Glutamatergic neuron (in vitro differentiated cells): Measurements from ENCODE around the gene SEC22C. TPM values are rescaled to one million over a fixed set of nuclear protein-coding genes. Genes with fewer than 3 reads are reported as not detected.

Experiments
- DNase-seq: peaks from one replicate; pipeline ENCODE4 v3.0.0; 2022
- H3K27ac Mint-ChIP-seq: one replicate; pipeline ENCODE4 v1.8.0; 2020; ENCODE audit warnings: mild to moderate bottlenecking, mixed read lengths, inconsistent platforms; ENCODE audit not compliant: unreplicated experiment
- H3K27me3 Mint-ChIP-seq: one replicate; pipeline ENCODE4 v1.8.0; 2020; ENCODE audit warnings: mild to moderate bottlenecking, moderate library complexity, mixed read lengths, inconsistent platforms; ENCODE audit not compliant: unreplicated experiment
- H3K36me3 Mint-ChIP-seq: one replicate; pipeline ENCODE4 v1.8.0; 2020; ENCODE audit warnings: mild to moderate bottlenecking, mixed read lengths, inconsistent platforms; ENCODE audit not compliant: unreplicated experiment
- H3K4me1 Mint-ChIP-seq: one replicate; pipeline ENCODE4 v1.8.0; 2020; ENCODE audit warnings: mild to moderate bottlenecking, low read depth, mixed read lengths, inconsistent platforms; ENCODE audit not compliant: unreplicated experiment
- H3K4me3 Mint-ChIP-seq: one replicate; pipeline ENCODE4 v1.8.0; 2020; ENCODE audit warnings: mild to moderate bottlenecking, mixed read lengths, inconsistent platforms; ENCODE audit not compliant: unreplicated experiment
- H3K9me3 Mint-ChIP-seq: one replicate; pipeline ENCODE4 v1.8.0; 2020; ENCODE audit warnings: mild to moderate bottlenecking, moderate library complexity, mixed read lengths, inconsistent platforms; ENCODE audit not compliant: unreplicated experiment
- CTCF ChIP-seq: fragments of 200-600 bp; sonication (generic); IDR thresholded peaks from one replicate; pipeline ENCODE4 v1.5.0; 2021; ENCODE audit not compliant: partially characterized antibody, unreplicated experiment
- total RNA-seq: library from RNA; stranded (reverse); fragmentation: NEBNext Ultra II Directional; extraction: Animal tissue kit (Norgen Biotek cat#: 25700); gene quantifications from one replicate; pipeline ENCODE4 v1.2.1, GENCODE V29; 2021; ENCODE audit not compliant: unreplicated experiment

Gene SEC22C
- total RNA-seq, 1 donor from 2014 or later, result 36.9 TPM

DNA sequence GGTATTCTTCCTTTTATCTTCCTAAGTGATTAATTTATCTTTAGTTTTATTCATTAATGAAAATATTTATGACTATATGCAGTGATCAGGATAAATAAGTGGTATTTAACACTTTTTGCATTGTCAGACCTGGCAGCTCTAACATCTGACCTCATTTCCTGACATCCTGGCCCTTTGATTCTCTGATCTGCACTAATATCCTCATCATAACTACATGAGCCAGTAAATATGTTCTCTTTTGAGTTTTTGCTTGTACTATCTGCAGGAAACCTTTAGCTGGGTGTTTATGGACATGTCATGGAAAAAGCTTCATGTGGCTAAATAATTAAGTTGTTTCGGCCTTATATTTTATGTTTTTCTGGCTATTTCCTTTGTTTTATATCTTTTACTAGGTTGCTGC is 29.2 kb upstream of the SEC22C start:
- H3K36me3 Mint-ChIP-seq, result no peaks in the 10 kb centered on the region
- no peak for TF ChIP-seq CTCF
- H3K4me1 Mint-ChIP-seq, result peaks cover 5% of the 10 kb centered on the region
- no peaks in the 10 kb centered on the region for H3K9me3 Mint-ChIP-seq
- no peak overlapping the region for H3K4me3 Mint-ChIP-seq
- no peak for DNase-seq
- H3K27ac Mint-ChIP-seq, result no peak overlapping the region
- H3K27me3 Mint-ChIP-seq, result no peaks in the 10 kb centered on the region

DNA sequence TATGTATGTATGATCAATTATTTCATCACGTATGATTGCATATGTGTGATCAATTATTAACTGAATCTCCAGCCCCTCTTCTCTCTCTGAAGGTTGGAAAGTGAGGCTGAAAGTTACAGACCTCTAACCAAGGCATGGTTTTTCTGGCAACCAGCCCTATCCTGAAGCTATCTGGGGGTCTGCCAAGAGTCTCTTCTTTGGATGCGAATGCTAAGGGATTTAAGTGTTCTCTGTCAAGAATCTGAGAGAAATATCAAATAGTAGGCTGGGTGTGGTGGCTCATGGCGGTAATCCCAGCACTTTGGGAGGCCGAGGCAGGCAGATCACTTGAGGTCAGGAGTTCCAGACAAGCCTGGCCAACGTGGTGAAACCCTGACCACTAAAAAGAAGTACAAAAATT is 26.8 kb upstream of the SEC22C start:
- Mint-ChIP-seq H3K36me3 (peaks cover 5% of the 10 kb centered on the region), H3K4me3 (no peak overlapping the region), H3K27ac (no peak overlapping the region), H3K27me3 (no peaks in the 10 kb centered on the region), H3K9me3 (no peaks in the 10 kb centered on the region), H3K4me1 (peaks cover 12% of the 10 kb centered on the region)
- DNase-seq, result no peak
- no peak for TF ChIP-seq CTCF

- Mint-ChIP-seq H3K9me3 (peaks cover 4% of the 10 kb centered on the region), H3K36me3 (peaks cover 9% of the 10 kb centered on the region), H3K4me1 (peaks cover 13% of the 10 kb centered on the region), H3K27ac (no peak overlapping the region), H3K4me3 (no peak overlapping the region), H3K27me3 (peaks cover 3% of the 10 kb centered on the region)
- DNase-seq, result no peak
- no peak for TF ChIP-seq CTCF
Measured at GRCh38 chr3:42605546-42606173, 23.9 kb upstream of the SEC22C start.

DNA sequence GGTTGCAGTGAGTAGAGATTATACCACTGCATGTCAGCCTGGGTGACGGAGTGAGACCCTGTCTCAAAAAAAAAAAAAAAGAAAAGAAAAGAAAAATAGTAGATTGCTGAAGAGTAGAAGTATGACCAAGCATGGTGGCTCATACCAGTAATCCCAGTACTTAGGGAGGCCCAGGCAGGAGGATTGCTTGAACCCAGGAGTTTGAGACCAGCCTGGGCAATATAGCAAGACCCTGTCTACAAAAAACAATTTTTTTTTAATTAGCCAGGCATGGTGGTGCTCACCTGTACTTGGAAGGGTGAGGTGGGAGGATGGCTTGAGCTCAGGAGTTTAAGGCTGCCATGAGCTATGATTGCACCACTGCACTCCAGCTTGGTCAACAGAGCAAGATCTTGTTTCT is 21.2 kb upstream of the SEC22C start:
- DNase-seq, result no peak
- H3K27ac Mint-ChIP-seq, result no peak overlapping the region
- H3K9me3 Mint-ChIP-seq, result peaks cover 9% of the 10 kb centered on the region
- TF ChIP-seq CTCF, result no peak
- peaks cover 9% of the 10 kb centered on the region for H3K36me3 Mint-ChIP-seq
- H3K4me3 Mint-ChIP-seq, result no peak overlapping the region
- peaks cover 5% of the 10 kb centered on the region for H3K27me3 Mint-ChIP-seq
- H3K4me1 Mint-ChIP-seq, result peaks cover 17% of the 10 kb centered on the region

- Mint-ChIP-seq H3K9me3 (peaks cover 11% of the 10 kb centered on the region), H3K27ac (peak overlapping the region; percentile 94), H3K36me3 (peaks cover 9% of the 10 kb centered on the region), H3K4me3 (peak overlapping the region; percentile 91), H3K4me1 (peaks cover 17% of the 10 kb centered on the region), H3K27me3 (peaks cover 5% of the 10 kb centered on the region)
- DNase-seq, result no peak
- TF ChIP-seq CTCF, result no peak
Measured at GRCh38 chr3:42601896-42602581, 20.3 kb upstream of the SEC22C start.
